ENCODE data around the gene NCK2. TPM values are rescaled to one million over a fixed set of nuclear protein-coding genes. Genes with fewer than 3 reads are reported as not detected.

The NCK2 gene
- total and polyA plus RNA-seq, 10 of the 15 experiments (the other 5 are each of a cell fraction or from before 2014, with no cell fraction given): 1.2 to 30.9 (median 14.1) TPM

DNA sequence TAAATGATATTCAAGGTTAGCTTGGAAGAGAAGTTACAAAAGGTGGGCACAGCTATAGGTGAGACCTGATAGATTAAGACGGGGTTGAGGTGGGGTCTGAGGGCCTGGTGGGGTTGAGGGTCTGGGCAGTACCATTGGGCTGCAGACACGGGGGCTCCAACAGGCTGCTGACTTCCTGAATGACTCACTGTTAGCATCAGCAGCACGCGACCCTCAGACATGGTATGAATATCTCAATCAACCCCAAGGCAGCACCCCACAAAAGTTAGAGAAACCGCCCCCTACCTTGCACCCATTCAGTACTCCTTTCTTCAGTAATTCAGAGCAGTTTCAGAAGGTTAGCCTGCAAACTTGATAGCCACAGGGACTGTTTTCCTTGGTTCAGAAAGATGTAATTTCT, 10.8 kb upstream of the NCK2 start (continued):
- TF ChIP-seq GABPA (IDR thresholded peaks at IDR 0.05; ENCODE audit: low read depth): no peak
- no peak for TF ChIP-seq SREBF1 (IDR thresholded peaks at IDR 0.05; ENCODE audit: low read length)
- TF ChIP-seq EP300 (IDR thresholded peaks at IDR 0.05; ENCODE audit: borderline replicate concordance in 1 of 2, control insufficient read depth in 1 of 2, low read depth in 2 of 2, low read length in 2 of 2): no peak
- TF ChIP-seq ATF7 (IDR thresholded peaks at IDR 0.05; ENCODE audit: low read depth): no peak
- TF ChIP-seq ATF3 (IDR thresholded peaks at IDR 0.05; ENCODE audit: borderline replicate concordance, extremely low read depth, low read depth, low read length): no peak

GRCh38 chr2:105734762-105735538, 9.8 kb upstream of the NCK2 start:
- no peaks in the 10 kb centered on the region; a peak in 1 of 4 replicates for H3K27me3 ChIP-seq (replicated peaks in 1 of 2; ENCODE audit: control insufficient read depth in 2 of 2, insufficient read depth in 2 of 2, low read length in 1 of 2)
- no peaks in the 10 kb centered on the region; the same call in 2 of the 3 replicates for H3K9me3 ChIP-seq (replicated peaks; ENCODE audit: control insufficient read depth, insufficient read depth, low read length)
- intact Hi-C loops (cut with micrococcal nuclease; ENCODE audit: unreplicated experiment) (no loop called here), in situ Hi-C loops (cut with MboI) (no loop called here)
- SMC1A ChIA-PET (ENCODE audit: uncharacterized antibody, unreplicated experiment): interaction anchor here (0.7 kb wide), 1 partner anchor 156 kb away, joined by 4 read pairs; no protein-coding TSS in a partner anchor
- RAD21 ChIA-PET (ENCODE audit: unreplicated experiment): no interaction called here
- H3K79me2 ChIP-seq (ENCODE audit: control insufficient read depth, insufficient read depth, low read length): no peaks in the 10 kb centered on the region
- peaks cover 8% of the 10 kb centered on the region for H3K4me1 ChIP-seq (ENCODE audit: control insufficient read depth, insufficient read depth, low read length)
- WGBS (ENCODE audit: insufficient coverage, insufficient replicate concordance, low lambda C conversion rate, missing lambda C conversion rate): 32% methylated on average over 4 of the region's 4 CpGs
- TF ChIP-seq SRF (IDR thresholded peaks at IDR 0.05; ENCODE audit: low read depth in 2 of 2, low read length in 2 of 2) (no peak), GATAD2B (conservative IDR thresholded peaks at IDR 0.05; ENCODE audit: low read depth) (no peak)
- TF ChIP-seq, protein P1, sequence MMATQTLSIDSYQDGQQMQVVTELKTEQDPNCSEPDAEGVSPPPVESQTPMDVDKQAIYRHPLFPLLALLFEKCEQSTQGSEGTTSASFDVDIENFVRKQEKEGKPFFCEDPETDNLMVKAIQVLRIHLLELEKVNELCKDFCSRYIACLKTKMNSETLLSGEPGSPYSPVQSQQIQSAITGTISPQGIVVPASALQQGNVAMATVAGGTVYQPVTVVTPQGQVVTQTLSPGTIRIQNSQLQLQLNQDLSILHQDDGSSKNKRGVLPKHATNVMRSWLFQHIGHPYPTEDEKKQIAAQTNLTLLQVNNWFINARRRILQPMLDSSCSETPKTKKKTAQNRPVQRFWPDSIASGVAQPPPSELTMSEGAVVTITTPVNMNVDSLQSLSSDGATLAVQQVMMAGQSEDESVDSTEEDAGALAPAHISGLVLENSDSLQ (IDR thresholded peaks at IDR 0.05): no peak
- BruUV-seq (replicated peaks): no TSS peak
- no peaks in the 10 kb centered on the region for H3K36me3 ChIP-seq (ENCODE audit: control insufficient read depth in 2 of 2, insufficient read depth in 2 of 2, low read length in 1 of 2)
- CTCF ChIA-PET: no interaction called here
- no peak overlapping the region for H3K4me3 ChIP-seq
- POLR2A ChIA-PET: no interaction called here
- H3K9ac ChIP-seq (ENCODE audit: control insufficient read depth, insufficient read depth, low read length): no peak overlapping the region
- H3K27ac ChIP-seq (ENCODE audit: control insufficient read depth, insufficient read depth): no peak overlapping the region
- no peak overlapping the region for H3K4me2 ChIP-seq (ENCODE audit: control insufficient read depth, insufficient read depth)
- no peaks in the 10 kb centered on the region for H4K20me1 ChIP-seq (ENCODE audit: control insufficient read depth, insufficient read depth)
- FAIRE-seq (no peak), ATAC-seq (no peak), DNase-seq (ENCODE audit: low read depth, low spot score) (no peak)
- no peak overlapping the region for H2AFZ ChIP-seq (ENCODE audit: control insufficient read depth, low read depth, low read length)

Measured in GM12878 (cell line).